Panc1 (cell line): Measurements from ENCODE around the gene ELF3. TPM values are rescaled to one million over a fixed set of nuclear protein-coding genes. Genes with fewer than 3 reads are reported as not detected.

ENCODE experiments used
- ATAC-seq: fragments of 200-7000 bp; cut with Tn5 transposase; 2 replicates; pipeline ENCODE4 v1.9.1; 2020; ENCODE audit warnings: mild to moderate bottlenecking, moderate library complexity
- BruUV-seq: library from RNA; stranded (reverse); fragments of 400-500 nt; replicated peaks from 2 replicates; lab custom pipeline; 2021; lab: Mats Ljungman, UMichigan
- CTCF ChIA-PET: fragments of 300-600 bp; sonication (Branson Sonifier 250); formaldehyde crosslinking; loops from one replicate; lab custom pipeline; 2022; ENCODE audit warnings: antibody characterized with exemption; lab: Charles Lee
- POLR2A ChIA-PET: fragments of 300-600 bp; sonication (Branson Sonifier 250); formaldehyde crosslinking; loops from one replicate; lab custom pipeline; 2022; ENCODE audit warnings: antibody characterized with exemption; lab: Charles Lee
- DNase-seq: peaks from one replicate; pipeline ENCODE4 v3.0.0-alpha.2; 2010; ENCODE audit warnings: low read depth, low spot score
- H3K27ac ChIP-seq: 2 replicates; pipeline ENCODE4 v1.5.1; 2011; ENCODE audit warnings: mild to moderate bottlenecking, low read length, inconsistent platforms
- H3K27me3 ChIP-seq: fragments of 200-500 bp; sonication (Bioruptor generic); 2 replicates; pipeline ENCODE4 v1.6.0; 2014; ENCODE audit warnings: low read length, inconsistent platforms; ENCODE audit not compliant: control insufficient read depth, insufficient read depth
- H3K36me3 ChIP-seq: fragments of 200-500 bp; sonication (Bioruptor generic); 2 replicates; pipeline ENCODE4 v1.5.1; 2014; ENCODE audit warnings: inconsistent platforms, mild to moderate bottlenecking, low read length, moderate library complexity; ENCODE audit not compliant: control insufficient read depth, insufficient read depth
- H3K4me1 ChIP-seq: 2 replicates; pipeline ENCODE4 v1.5.1; 2011; ENCODE audit warnings: inconsistent platforms, mild to moderate bottlenecking, low read length, moderate library complexity; ENCODE audit not compliant: control insufficient read depth, insufficient read depth
- H3K4me3 ChIP-seq, 2 experiments: 2 replicates each; pipeline ENCODE4 v1.5.1; 2011 to 2012; ENCODE audit warnings: low read depth in 2 of 2, low read length in 2 of 2, mild to moderate bottlenecking in 2 of 2, inconsistent platforms in 1 of 2, moderate library complexity in 1 of 2
- H3K9me3 ChIP-seq: fragments of 200-500 bp; sonication (Bioruptor generic); 2 replicates; pipeline ENCODE4 v1.5.1; 2014; ENCODE audit warnings: low read depth, mild to moderate bottlenecking, inconsistent platforms, low read length, moderate library complexity; ENCODE audit not compliant: control insufficient read depth, insufficient read depth
- POLR2AphosphoS5 ChIP-seq: IDR thresholded peaks from 2 replicates; pipeline ENCODE4 v1.6.1; 2012; ENCODE audit warnings: mild to moderate bottlenecking, low read depth, low read length, moderate library complexity
- SIN3A ChIP-seq: IDR thresholded peaks from 2 replicates; pipeline ENCODE4 v1.6.1; 2012; ENCODE audit warnings: low read depth, mild to moderate bottlenecking, low read length, moderate library complexity, borderline replicate concordance; ENCODE audit not compliant: insufficient read depth
- TCF7L2 ChIP-seq: IDR thresholded peaks from 2 replicates; pipeline ENCODE4 v1.6.1; 2011; ENCODE audit warnings: mild to moderate bottlenecking, low read depth, low read length, inconsistent platforms
- in situ Hi-C: cut with HindIII; loops from 2 replicates; pipeline ENCODE4 v1.10.0; 2016; ENCODE audit warnings: low sequenced_read_pairs, low pct_unique_long_range_greater_than_20kb
- intact Hi-C: fragments of 100-400 bp; cut with micrococcal nuclease; formaldehyde crosslinking; loops from one replicate; pipeline ENCODE4 v1.10.0; 2022; ENCODE audit not compliant: unreplicated experiment
- total RNA-seq: library from RNA; stranded (reverse); gene quantifications from one replicate; pipeline ENCODE4 v1.2.1, GENCODE V29; 2021; ENCODE audit not compliant: unreplicated experiment
- TF ChIP-seq, protein P1 (sequence below): fragments of 450-650 bp; IDR thresholded peaks from 2 replicates; pipeline ENCODE4 v1.5.1; 2017; ENCODE audit warnings: mild to moderate bottlenecking
- TF ChIP-seq, protein P2 (sequence below), 2 experiments: IDR thresholded peaks; 2 replicates each; pipeline ENCODE4 v1.6.1; 2011 to 2012; ENCODE audit warnings: low read depth in 2 of 2, control low read depth in 1 of 2, low read length in 1 of 2, mild to moderate bottlenecking in 1 of 2, moderate library complexity in 1 of 2; ENCODE audit not compliant: insufficient read depth in 1 of 2

ELF3 gene
- total RNA-seq, 1 experiment from 2014 or later, result 126 TPM

DNA sequence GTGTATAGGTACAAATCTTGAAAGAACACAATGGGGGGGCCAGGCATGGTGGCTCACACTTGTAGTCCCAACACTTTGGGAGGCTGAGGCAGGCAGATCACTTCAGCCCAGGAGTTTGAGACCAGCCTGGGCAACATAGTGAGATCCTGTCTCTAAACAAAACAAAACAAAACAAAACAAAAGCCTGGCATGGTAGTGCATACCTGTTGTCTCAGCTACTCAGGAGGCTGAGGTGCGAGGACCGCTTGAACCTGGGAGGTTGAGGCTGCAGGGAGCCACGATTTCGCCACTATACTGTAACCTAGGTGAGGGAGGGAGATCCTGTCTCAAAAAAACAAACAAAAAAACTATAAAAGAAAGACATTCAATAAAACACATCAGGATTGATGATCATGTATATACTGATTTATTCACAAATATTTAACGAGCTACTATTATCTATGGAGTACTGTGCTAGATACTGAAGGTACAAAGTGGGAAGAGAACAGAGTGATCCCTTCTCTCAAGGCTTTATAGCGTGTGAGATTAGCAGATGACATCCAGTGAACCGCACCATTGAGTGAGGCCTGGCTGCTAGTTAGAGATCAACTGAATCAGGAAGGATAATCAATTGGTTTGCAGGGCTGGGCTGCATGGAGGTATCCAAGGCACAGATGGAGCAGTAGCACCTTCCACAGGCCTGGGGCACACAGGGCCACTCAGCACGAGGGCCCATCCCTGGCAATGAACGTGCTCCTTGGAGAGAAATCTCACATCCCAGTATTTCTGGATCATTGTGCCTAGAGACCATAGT lies 26.4 kb downstream of the ELF3 start:
- no peaks in the 10 kb centered on the region for H3K9me3 ChIP-seq
- no peak for ATAC-seq
- H3K4me1 ChIP-seq, result peaks cover 13% of the 10 kb centered on the region
- intact Hi-C loops (no loop called here), in situ Hi-C loops (no loop called here)
- ChIA-PET CTCF (no interaction called here), POLR2A (interaction anchor here (0.6 kb wide), 1 partner anchor 154 kb away, joined by 13 read pairs; no protein-coding TSS in a partner anchor)
- no peak overlapping the region for H3K4me3 ChIP-seq
- no TSS peak for BruUV-seq
- DNase-seq, result no peak
- TF ChIP-seq SIN3A, result no peak
- TF ChIP-seq TCF7L2, result no peak
- TF ChIP-seq, protein P1, sequence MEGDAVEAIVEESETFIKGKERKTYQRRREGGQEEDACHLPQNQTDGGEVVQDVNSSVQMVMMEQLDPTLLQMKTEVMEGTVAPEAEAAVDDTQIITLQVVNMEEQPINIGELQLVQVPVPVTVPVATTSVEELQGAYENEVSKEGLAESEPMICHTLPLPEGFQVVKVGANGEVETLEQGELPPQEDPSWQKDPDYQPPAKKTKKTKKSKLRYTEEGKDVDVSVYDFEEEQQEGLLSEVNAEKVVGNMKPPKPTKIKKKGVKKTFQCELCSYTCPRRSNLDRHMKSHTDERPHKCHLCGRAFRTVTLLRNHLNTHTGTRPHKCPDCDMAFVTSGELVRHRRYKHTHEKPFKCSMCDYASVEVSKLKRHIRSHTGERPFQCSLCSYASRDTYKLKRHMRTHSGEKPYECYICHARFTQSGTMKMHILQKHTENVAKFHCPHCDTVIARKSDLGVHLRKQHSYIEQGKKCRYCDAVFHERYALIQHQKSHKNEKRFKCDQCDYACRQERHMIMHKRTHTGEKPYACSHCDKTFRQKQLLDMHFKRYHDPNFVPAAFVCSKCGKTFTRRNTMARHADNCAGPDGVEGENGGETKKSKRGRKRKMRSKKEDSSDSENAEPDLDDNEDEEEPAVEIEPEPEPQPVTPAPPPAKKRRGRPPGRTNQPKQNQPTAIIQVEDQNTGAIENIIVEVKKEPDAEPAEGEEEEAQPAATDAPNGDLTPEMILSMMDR, result no peak
- TF ChIP-seq POLR2AphosphoS5, result no peak
- TF ChIP-seq, protein P2, sequence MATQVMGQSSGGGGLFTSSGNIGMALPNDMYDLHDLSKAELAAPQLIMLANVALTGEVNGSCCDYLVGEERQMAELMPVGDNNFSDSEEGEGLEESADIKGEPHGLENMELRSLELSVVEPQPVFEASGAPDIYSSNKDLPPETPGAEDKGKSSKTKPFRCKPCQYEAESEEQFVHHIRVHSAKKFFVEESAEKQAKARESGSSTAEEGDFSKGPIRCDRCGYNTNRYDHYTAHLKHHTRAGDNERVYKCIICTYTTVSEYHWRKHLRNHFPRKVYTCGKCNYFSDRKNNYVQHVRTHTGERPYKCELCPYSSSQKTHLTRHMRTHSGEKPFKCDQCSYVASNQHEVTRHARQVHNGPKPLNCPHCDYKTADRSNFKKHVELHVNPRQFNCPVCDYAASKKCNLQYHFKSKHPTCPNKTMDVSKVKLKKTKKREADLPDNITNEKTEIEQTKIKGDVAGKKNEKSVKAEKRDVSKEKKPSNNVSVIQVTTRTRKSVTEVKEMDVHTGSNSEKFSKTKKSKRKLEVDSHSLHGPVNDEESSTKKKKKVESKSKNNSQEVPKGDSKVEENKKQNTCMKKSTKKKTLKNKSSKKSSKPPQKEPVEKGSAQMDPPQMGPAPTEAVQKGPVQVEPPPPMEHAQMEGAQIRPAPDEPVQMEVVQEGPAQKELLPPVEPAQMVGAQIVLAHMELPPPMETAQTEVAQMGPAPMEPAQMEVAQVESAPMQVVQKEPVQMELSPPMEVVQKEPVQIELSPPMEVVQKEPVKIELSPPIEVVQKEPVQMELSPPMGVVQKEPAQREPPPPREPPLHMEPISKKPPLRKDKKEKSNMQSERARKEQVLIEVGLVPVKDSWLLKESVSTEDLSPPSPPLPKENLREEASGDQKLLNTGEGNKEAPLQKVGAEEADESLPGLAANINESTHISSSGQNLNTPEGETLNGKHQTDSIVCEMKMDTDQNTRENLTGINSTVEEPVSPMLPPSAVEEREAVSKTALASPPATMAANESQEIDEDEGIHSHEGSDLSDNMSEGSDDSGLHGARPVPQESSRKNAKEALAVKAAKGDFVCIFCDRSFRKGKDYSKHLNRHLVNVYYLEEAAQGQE (IDR thresholded peaks at IDR 0.05; ENCODE audit: insufficient read depth in 1 of 2, low read depth in 2 of 2, low read length in 1 of 2), result no peak
- no peaks in the 10 kb centered on the region for H3K27me3 ChIP-seq
- H3K27ac ChIP-seq, result no peak overlapping the region
- no peaks in the 10 kb centered on the region for H3K36me3 ChIP-seq

DNA sequence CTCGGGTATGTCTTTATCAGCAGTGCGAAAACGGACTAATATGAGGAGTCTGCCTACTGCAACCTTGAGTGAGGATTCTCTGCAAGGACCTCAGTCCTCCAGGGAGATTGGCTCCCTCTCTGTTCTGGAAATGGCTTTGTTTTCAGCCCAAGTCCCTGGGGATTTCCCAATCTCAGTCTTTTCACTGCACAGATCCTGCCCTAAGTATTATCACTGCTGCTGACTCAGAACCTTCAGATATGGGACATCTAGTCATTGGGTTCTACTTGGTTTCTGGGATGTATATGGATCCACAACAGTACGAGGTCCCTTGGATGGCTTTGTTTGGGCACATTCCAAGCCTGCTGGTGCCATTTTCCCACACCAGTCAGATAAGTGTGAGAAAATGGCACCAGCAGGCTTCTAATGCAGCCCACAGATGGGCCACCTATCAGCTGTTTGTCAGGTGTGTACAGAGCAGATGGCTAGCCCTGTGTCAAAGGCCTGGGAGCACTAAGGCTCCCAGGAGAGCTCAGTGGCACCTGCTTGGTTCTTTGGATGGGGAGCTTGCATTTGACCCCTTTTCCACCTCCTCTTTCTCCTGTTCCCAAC lies 27.4 kb downstream of the ELF3 start:
- intact Hi-C loops, result no loop called here

More for the DNA sequence above, 27.4 kb downstream of the ELF3 start:
- Histone ChIP-seq H3K4me3 (no peak overlapping the region), H3K4me1 (peaks cover 9% of the 10 kb centered on the region), H3K9me3 (no peaks in the 10 kb centered on the region), H3K27me3 (no peaks in the 10 kb centered on the region), H3K27ac (no peak overlapping the region; the same call in 1 of the 2 replicates), H3K36me3 (no peaks in the 10 kb centered on the region)
- BruUV-seq, result no TSS peak
- no peak for DNase-seq
- ChIA-PET POLR2A (no interaction called here), CTCF (no interaction called here)
- ATAC-seq, result 0 out of 2 replicates have a peak, but pooled peaks have one; percentile 19
- in situ Hi-C loops, result no loop called here
- TF ChIP-seq, protein P1, result no peak
- TF ChIP-seq SIN3A (no peak), TCF7L2 (no peak), POLR2AphosphoS5 (no peak)
- TF ChIP-seq, protein P2 (IDR thresholded peaks at IDR 0.05; ENCODE audit: insufficient read depth in 1 of 2, low read depth in 2 of 2, low read length in 1 of 2), result no peak
